Muscle layer of duodenum (tissue), 2 donors: ENCODE results near the gene CENPVL3.

Experiments used
- H3K27ac ChIP-seq: one replicate; pipeline ENCODE4 v1.7.0; 2013; ENCODE audit warnings: mild to moderate bottlenecking, low read length
- H3K27me3 ChIP-seq: one replicate; pipeline ENCODE4 v1.7.0; 2013; ENCODE audit warnings: low read depth, mild to moderate bottlenecking, control low read depth, low read length
- H3K36me3 ChIP-seq, 2 donors: one replicate each; pipeline ENCODE4 v1.7.0; 2013; ENCODE audit warnings: low read length in 2 of 2, control low read depth in 1 of 2, mild to moderate bottlenecking in 1 of 2; ENCODE audit not compliant: insufficient read depth in 2 of 2, control insufficient read depth in 1 of 2
- H3K4me1 ChIP-seq, 2 donors: one replicate each; pipeline ENCODE4 v1.7.0; 2013; ENCODE audit warnings: low read length in 2 of 2, mild to moderate bottlenecking in 2 of 2, control low read depth in 1 of 2, moderate library complexity in 1 of 2; ENCODE audit not compliant: insufficient read depth in 2 of 2, control insufficient read depth in 1 of 2
- H3K4me3 ChIP-seq, 2 donors: one replicate each; pipeline ENCODE4 v1.7.0; 2013; ENCODE audit warnings: low read length in 2 of 2, low read depth in 1 of 2, mild to moderate bottlenecking in 1 of 2
- H3K9me3 ChIP-seq, 2 donors: one replicate each; pipeline ENCODE4 v1.7.0; 2013; ENCODE audit warnings: low read length in 2 of 2, control low read depth in 1 of 2, mild to moderate bottlenecking in 1 of 2; ENCODE audit not compliant: control insufficient read depth in 1 of 2
- donor health status: healthy.

The CENPVL3 gene

DNA sequence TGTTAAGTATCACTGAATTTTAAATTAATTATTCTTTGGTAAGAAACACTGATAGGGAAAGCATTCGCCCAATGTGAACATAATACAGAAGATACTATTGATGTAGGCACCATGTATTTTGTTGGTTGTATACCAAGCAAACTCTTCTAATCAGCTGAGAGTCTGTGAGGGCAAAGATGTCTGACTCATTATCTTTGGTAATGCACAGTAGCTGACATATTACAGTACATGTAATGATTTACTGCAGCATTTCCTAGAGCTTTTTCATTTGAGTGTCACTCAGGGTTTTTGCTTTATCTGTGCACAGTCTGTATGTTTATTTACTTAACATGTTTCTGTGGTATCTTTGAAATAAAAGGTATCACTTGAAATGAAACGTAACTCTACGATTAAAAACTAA, 49.2 kb downstream of the CENPVL3 start:
- no peaks in the 10 kb centered on the region for H3K36me3 ChIP-seq
- no peaks in the 10 kb centered on the region for H3K27me3 ChIP-seq
- H3K9me3 ChIP-seq = no peaks in the 10 kb centered on the region
- H3K4me3 ChIP-seq = no peak overlapping the region
- H3K4me1 ChIP-seq = no peaks in the 10 kb centered on the region
- H3K27ac ChIP-seq = no peak overlapping the region

DNA sequence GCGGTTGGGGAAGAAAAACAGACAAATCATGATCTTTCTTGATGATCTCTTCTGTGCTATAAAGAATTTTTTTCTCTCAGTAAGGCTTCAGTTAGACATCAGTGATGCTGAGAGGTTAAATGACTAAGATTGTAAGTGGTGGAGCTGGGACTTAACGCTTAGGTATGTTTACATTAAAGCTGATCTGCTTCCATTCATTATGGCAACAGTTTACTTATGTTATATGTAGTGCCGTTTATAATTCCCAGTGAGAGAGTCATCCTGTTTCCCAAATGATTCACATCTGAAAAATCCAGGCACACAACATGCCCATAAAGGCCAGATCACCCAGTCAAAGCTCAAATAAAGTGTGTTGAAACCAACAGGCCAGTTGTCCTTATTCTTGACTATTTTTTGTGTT, 50.1 kb downstream of the CENPVL3 start:
- Histone ChIP-seq H3K4me3 (no peak overlapping the region), H3K27me3 (no peaks in the 10 kb centered on the region), H3K9me3 (peaks cover 0 to 1% of the 10 kb centered on the region in 2 donors), H3K27ac (no peak overlapping the region), H3K4me1 (no peaks in the 10 kb centered on the region), H3K36me3 (no peaks in the 10 kb centered on the region)
